HG02981 (cell line): ENCODE results near the gene SYT12.

Experiments
- ATAC-seq: cut with Tn5 transposase; IDR thresholded peaks from one replicate; pipeline ENCODE4 v1.9.1; 2021; ENCODE audit warnings: mild to moderate bottlenecking, moderate library complexity; ENCODE audit not compliant: unreplicated experiment

SYT12 gene

GRCh38 chr11:67098799-67099429 is 76.0 kb downstream of the SYT12 start:
- no peak for ATAC-seq

- ATAC-seq, result no peak
These were observed 76.9 kb downstream of the SYT12 start for GRCh38 chr11:67099831-67100324.
